ENCODE data around the gene SLCO4A1. TPM values are rescaled to one million over a fixed set of nuclear protein-coding genes. Genes with fewer than 3 reads are reported as not detected.
A peak's percentile ranks its signal among the peaks of the same experiment; 100 is the strongest.

Gene SLCO4A1
- total RNA-seq, 1 donor = under 0.01 TPM

GRCh38 chr20:62602550-62602949 lies 39.8 kb upstream of the SLCO4A1 start:
- Histone ChIP-seq H3K27me3 (ENCODE audit: insufficient read depth, low read length) (peaks cover 2% of the 10 kb centered on the region), H3K79me2 (ENCODE audit: insufficient read depth, low read length) (no peaks in the 10 kb centered on the region), H3K27ac (ENCODE audit: low read depth, low read length) (no peak overlapping the region), H3K4me3 (ENCODE audit: insufficient read depth, low read length) (no peak overlapping the region), H3K36me3 (ENCODE audit: insufficient read depth, low read length) (no peaks in the 10 kb centered on the region), H3K9me3 (ENCODE audit: low read depth, low read length) (no peaks in the 10 kb centered on the region), H2AFZ (ENCODE audit: low read length) (no peak overlapping the region), H3K4me2 (ENCODE audit: insufficient read depth, low read length) (no peak overlapping the region), H3K4me1 (ENCODE audit: insufficient read depth, low read length) (peaks cover 26% of the 10 kb centered on the region), H4K20me1 (ENCODE audit: insufficient read depth, low read length) (peaks cover 4% of the 10 kb centered on the region)
- DNase-seq (ENCODE audit: insufficient read length, low spot score, missing footprints) = no peak
- no peak for TF ChIP-seq CTCF (IDR thresholded peaks at IDR 0.05; ENCODE audit: extremely low read depth, low read depth, low read length)

DNA sequence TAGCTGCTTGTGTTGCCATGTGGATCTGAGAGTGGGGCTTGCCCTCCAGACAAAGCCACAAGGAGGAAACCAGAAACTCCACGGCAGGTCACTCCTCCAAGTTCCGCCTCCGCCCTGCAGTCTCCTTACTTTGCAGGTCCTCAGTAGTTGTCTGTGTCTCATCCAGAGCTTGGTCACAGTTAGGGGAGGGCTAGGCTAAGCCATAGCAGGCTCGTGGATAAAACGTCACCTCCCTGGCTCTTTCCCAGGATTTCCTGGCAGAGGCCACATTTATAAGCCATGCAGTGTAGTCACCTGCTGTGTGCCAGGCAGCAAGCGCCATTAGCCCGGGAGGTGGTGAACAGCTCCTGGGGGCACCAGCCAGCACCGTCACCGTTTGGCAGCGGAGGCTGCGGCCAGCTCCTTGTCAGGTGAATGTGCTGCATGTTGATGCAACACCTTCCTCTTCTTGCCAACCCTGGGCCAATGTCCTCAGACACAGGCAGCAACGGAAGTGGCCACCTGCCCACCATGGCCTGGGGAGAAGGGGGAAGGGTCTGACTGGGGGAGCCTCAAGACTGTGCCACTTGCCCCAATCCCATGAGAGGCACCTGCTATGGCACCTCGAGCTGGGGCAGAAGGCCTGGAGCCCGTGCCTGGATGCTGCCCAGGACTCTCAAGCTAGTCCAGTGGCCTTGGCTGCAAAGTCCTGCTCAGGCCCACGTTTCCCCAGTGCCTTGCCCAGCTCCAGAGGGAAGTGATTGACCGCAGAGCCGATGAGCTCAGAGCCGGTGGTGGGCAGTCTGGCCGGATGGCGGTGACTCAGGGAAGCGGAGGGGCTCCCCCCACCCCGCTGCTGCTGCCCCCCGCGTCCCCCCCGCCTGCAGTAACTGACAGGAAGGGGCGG lies 39.0 kb upstream of the SLCO4A1 start:
- peak; percentile 96 for DNase-seq (ENCODE audit: insufficient read length, low spot score, missing footprints)
- Histone ChIP-seq H3K27ac (ENCODE audit: low read depth, low read length) (peak overlapping the region; percentile 58), H3K36me3 (ENCODE audit: insufficient read depth, low read length) (no peaks in the 10 kb centered on the region)

GRCh38 chr20:62603907-62604785 lies 38.2 kb upstream of the SLCO4A1 start:
- H3K4me3 ChIP-seq (ENCODE audit: insufficient read depth, low read length) = no peak overlapping the region
- peaks cover 4% of the 10 kb centered on the region for H4K20me1 ChIP-seq (ENCODE audit: insufficient read depth, low read length)
- no peak overlapping the region for H2AFZ ChIP-seq (ENCODE audit: low read length)
- H3K4me1 ChIP-seq (ENCODE audit: insufficient read depth, low read length) = peaks cover 26% of the 10 kb centered on the region
- H3K79me2 ChIP-seq (ENCODE audit: insufficient read depth, low read length) = no peaks in the 10 kb centered on the region
- no peak for TF ChIP-seq CTCF (IDR thresholded peaks at IDR 0.05; ENCODE audit: extremely low read depth, low read depth, low read length)
- H3K9me3 ChIP-seq (ENCODE audit: low read depth, low read length) = no peaks in the 10 kb centered on the region
- DNase-seq (ENCODE audit: insufficient read length, low spot score, missing footprints) = no peak
- no peak overlapping the region for H3K27ac ChIP-seq (ENCODE audit: low read depth, low read length)
- H3K36me3 ChIP-seq (ENCODE audit: insufficient read depth, low read length) = no peaks in the 10 kb centered on the region
- H3K27me3 ChIP-seq (ENCODE audit: insufficient read depth, low read length) = peaks cover 2% of the 10 kb centered on the region
- H3K4me2 ChIP-seq (ENCODE audit: insufficient read depth, low read length) = peak overlapping the region; percentile 13

More for the DNA sequence above, 39.0 kb upstream of the SLCO4A1 start:
- Histone ChIP-seq H4K20me1 (ENCODE audit: insufficient read depth, low read length) (peaks cover 4% of the 10 kb centered on the region), H3K4me2 (ENCODE audit: insufficient read depth, low read length) (peak overlapping the region; percentile 17), H3K4me3 (ENCODE audit: insufficient read depth, low read length) (no peak overlapping the region), H3K9me3 (ENCODE audit: low read depth, low read length) (no peaks in the 10 kb centered on the region), H3K27me3 (ENCODE audit: insufficient read depth, low read length) (peaks cover 2% of the 10 kb centered on the region), H3K4me1 (ENCODE audit: insufficient read depth, low read length) (peaks cover 26% of the 10 kb centered on the region), H2AFZ (ENCODE audit: low read length) (no peak overlapping the region), H3K79me2 (ENCODE audit: insufficient read depth, low read length) (no peaks in the 10 kb centered on the region)
- TF ChIP-seq CTCF (IDR thresholded peaks at IDR 0.05; ENCODE audit: extremely low read depth, low read depth, low read length) = no peak
